Activated CD4-positive, alpha-beta T cell treated with anti-CD3 and anti-CD28 coated beads, Interleukin-10, Interleukin-2, amounts not matched to agents 100 ng/mL and 50 ng/mL, durations not matched to agents 16 hours and 8 hours (primary cell): Measurements from ENCODE around the gene CATSPERZ.

Experiments used
- DNase-seq: peaks from one replicate; pipeline ENCODE4 v3.0.0-alpha.2; 2020

CATSPERZ gene

DNA sequence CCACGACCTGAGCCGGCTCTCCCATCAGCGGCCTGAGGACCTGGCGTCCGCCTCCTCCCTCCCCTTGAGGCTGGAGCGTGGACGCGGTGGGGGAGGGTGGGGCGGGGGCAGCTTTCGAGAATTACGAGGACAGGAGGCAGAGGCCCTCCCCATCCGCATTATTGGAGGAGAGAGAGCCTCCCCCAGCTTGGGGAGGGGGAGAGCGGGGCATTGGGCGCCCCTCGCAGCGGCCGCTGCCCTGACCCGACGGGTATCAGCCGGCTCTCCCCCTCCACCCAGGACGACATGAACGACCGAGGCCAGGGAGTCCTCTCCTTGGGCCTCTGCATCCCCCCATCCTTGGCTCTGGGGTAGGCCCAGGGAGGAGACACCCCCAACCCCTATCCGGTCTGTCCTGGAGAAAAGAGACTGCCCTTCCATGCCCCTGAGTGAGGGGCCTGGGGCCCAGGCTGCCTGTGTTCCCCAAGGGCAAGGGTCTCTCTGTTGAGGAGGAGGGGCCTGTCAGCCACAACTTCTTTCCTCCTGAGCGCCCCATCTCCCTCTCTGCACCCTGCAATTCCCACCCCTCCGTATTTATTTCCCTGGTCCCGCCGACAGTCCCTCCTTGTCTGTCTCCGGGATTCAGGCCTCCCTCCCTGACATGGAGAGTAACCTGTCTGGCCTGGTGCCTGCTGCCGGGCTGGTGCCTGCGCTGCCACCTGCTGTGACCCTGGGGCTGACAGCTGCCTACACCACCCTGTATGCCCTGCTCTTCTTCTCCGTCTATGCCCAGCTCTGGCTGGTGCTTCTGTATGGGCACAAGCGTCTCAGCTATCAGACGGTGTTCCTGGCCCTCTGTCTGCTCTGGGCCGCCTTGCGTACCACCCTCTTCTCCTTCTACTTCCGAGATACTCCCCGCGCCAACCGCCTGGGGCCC, 14.0 kb upstream of the CATSPERZ start:
- DNase-seq: peak; percentile 55

DNA sequence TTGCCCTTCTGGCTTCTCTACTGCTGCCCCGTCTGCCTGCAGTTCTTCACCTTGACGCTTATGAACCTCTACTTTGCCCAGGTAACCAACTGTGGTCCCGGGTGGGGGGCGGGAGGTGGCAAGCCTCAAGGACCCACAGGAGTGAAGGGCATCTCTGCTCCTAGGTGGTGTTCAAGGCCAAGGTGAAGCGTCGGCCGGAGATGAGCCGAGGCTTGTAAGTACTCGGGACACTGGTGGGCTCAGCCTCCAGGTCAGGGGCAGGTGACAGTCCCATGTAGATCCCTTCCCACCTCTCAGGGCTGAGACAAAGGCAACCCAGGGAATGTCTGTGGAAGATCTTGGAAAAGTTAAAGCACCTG, 13.4 kb upstream of the CATSPERZ start:
- no peak for DNase-seq

DNA sequence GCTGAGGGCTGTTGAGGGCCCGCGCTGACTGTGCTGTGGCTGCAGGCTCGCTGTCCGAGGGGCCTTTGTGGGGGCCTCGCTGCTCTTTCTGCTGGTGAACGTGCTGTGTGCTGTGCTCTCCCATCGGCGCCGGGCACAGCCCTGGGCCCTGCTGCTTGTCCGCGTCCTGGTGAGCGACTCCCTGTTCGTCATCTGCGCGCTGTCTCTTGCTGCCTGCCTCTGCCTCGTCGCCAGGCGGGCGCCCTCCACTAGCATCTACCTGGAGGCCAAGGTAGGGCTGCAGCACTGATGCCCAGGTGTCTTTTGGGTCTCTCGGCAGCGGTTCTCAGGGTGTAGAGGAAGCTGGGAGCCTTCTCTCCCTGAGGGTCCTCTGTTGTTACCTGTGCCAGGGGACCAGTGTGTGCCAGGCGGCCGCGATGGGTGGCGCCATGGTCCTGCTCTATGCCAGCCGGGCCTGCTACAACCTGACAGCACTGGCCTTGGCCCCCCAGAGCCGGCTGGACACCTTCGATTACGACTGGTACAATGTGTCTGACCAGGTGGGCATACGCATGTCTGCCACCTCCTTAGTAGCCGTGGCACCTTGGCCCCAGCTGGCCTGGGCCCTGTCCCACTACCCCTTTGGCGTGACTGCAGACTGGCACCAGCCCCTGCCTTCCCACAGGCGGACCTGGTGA, 12.3 kb upstream of the CATSPERZ start:
- DNase-seq: no peak

DNA sequence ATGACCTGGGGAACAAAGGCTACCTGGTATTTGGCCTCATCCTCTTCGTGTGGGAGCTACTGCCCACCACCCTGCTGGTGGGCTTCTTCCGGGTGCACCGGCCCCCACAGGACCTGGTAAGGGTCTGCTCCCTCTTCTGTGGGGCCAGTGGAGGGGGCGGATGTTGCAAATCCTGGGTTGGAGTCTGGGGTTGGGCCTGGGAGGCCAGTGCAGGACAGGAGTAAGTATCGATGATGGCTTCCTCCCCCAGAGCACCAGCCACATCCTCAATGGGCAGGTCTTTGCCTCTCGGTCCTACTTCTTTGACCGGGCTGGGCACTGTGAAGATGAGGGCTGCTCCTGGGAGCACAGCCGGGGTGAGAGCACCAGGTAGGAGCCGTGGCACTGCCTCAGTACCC, 11.8 kb upstream of the CATSPERZ start:
- DNase-seq: no peak

DNA sequence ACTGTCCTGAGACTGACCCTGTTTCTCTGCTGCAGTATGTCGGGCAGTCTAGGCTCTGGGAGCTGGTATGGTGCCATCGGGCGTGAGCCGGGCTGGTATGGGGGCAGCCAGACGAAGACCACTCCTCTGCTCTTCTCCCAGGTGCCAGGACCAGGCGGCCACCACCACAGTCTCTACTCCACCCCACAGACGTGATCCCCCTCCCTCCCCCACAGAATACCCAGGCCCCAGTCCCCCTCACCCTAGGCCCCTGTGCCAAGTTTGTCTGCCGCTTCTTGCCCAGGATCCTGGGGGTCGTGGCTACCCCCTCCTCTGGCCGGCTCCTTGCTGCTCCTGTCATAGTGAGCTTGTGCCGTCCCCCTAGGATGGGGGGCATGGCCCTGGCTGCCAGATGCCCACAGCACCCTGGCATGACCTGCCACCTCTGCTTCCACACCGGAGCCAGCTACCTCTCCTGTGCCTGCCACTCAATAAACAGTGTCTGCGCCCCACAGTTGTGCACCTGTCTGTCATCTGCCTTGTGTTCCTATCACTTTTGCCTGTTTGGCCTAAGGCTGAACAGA, 11.1 kb upstream of the CATSPERZ start:
- DNase-seq: no peak

DNA sequence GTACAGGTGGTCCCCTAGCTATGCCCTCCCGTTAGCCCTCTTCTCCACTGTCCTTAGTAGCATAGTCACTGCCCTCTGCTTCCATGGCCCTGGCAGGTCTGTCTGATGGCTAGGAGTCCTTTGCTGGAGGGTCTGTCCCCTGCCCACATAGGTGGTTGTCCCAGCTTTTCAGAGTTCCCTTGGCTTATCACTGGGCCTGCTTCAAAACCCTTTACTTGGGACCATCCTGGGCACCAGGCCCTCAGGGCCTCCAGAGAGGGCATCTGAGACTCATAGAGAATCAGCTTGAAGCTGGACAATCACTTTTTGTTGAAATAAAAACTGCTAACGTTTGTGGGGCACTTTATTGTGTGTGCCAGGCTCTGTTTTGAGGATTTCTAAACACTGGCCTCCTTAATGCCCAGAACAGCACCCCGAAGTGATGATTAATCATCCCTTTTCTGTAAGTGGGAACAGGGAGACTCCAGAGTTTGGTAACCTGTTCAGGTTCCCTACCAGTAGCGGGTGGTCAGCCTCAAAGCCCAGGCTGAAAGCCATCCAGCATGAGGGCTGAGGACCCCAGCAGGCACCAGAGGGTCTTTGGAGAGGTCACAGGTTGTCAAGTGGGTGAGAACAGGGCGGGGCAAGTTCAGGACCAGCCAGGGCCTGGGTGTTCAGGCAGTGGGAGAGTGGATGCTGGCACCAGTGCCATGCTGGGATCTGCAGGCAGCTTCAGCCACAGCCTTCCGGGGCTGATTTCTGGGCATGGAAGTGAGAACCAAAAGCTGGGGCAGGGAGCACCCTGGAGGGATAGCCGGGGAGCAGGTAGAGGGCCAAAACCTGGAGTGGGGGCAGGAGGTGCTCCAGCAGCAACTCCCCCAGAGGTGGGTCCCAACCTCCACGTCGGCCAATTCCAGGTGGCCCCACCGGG, 9.6 kb upstream of the CATSPERZ start:
- DNase-seq: no peak

DNA sequence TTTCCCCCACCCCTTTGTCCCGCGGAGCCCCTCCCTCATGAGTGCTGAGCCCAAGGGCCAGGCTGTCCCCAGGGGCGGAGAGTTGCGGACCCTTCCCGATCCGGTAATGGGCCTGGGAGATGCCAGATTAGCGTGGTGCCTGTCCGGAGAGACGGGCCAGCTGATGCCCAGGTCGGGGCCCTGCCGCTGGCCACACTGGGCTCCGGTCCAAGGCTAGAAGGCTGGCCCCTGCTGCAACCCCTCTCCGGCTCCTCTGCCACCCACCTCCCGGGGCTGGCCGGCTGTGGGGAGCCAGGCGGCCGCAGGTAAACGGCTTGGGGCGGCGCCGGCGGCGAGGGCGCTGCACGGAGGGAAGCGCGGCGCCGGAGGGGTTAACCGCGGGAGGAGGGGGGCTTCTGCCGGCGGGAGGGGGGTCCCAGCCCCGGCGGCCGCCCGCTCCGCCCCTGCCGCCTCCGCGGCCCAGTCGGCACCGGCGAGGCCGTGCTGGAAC, 8.9 kb upstream of the CATSPERZ start, which contains the start of gene KCNK4:
KCNK4 (plus strand) TSS at position 41 of the 490 bp plus-strand sequence. CDS start 1,717 bp downstream, outside the sequence.
- DNase-seq: no peak

DNA sequence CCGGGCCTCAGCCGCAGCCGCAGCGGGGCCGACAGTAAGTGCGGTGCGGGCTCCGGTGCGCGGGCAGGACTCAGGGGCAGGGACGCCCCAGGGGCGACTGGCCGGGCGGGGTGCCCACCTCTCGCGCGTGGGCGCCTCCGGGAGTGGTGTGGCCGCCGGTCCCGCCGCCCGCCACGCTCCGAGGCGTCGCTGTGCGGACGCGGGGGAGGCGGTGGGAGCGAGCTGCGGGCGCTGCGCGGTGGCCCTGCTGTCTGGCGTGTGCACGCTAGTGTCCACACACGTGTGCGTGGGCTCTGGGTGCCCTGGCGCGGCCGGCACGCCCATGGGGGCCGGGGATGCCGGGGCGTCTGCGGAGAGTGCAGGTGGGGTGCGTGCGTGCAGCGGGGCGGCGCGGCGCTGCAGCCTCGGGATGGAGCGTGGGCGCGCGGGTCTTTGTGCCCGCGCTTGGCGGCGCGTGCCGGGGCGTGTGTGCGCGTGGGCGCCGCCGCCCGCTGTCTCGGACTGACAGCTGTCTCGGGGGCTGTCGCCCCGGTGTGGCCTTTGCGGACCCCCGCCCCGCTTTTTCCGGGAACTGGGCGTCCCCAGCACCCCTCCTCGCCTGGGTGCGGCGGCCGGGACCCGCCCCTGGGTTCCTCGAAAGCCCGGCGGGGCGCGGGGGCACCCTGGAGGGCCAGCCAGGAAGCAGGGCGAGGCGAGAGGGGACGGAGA, 8.3 kb upstream of the CATSPERZ start:
- DNase-seq: no peak

DNA sequence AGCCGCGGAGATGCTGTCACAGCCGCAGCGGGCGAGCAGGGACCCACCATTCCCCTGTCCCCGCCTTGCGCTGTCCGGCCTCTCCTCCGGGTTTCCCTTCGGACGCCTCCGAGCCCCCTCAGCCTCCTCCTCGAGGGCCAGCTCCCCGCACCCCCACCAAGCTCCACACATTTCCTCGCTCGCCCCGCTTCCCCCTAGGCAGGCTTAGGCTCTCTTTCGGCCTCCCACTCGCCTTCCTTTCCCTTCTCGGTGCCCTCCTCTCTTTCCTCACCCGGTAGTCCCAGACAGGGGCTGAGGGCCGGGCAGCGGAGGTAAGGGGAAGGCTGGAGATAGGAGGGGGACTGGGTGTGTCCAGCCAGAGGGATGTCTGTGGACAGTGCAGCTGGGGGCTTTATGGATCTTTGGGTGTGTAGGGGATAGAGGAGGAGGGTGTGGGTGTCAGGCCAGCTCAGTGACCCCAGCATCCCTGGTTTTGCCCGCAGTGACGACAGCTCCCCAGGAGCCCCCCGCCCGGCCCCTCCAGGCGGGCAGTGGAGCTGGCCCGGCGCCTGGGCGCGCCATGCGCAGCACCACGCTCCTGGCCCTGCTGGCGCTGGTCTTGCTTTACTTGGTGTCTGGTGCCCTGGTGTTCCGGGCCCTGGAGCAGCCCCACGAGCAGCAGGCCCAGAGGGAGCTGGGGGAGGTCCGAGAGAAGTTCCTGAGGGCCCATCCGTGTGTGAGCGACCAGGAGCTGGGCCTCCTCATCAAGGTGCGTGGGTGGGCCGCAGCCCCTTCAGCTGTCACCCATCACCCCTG, 7.5 kb upstream of the CATSPERZ start:
- DNase-seq: no peak

DNA sequence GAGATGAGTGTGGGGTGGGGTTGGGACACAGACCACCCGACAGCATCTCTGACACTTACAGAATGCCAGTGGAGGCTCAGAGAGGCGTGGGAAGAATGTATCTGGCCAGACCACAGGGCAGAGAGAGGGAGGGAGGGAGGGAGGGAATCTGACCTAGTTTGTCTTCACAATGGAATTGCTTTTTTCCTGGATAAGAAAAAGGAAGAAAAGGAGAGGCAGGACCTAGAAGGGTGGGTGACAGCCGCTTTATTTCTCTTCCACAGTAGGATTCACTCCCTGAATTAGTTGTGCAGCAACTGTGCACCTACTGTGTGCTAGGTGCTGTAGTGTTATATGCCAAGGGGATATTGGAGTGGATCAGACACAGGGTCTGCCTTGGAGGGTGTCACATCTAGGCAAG, 5.4 kb upstream of the CATSPERZ start:
- no peak for DNase-seq

DNA sequence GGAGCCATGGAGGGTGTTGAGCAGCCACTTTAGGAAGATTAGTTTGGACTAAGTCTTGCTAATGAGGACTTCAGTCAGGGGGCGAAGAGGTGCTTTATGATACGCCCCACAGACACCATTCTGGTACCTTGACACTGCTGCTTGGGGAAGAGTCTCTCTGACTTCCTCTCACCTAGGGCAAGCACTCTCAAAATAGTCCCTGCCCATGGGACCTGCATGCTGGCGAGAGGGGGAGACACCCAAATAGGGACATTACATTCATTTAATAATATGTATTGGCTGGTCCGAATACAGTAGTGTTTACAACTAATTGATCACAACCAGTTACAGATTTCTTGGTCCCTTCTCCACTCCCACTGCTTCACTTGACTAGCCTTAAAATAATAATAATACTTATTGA, 4.4 kb upstream of the CATSPERZ start:
- no peak for DNase-seq

DNA sequence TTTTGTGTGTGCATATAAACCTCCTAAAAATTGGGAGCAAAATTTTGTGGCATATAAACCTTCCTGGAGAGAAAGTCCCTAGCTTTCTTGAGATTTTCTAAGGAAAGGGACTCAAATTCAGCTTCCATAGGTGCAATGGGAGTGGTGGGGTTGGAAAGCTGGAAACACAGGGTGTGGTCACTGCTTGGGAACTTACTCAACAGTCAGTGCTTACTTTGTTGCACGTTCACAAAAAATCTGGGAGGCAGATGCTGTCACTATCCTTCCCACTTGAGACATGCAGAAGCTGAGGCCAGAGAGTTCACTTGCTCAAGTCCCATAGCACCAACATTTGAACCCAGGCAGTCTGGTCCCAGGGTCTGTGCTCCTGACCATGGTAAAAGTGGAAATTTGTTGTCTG, 3.9 kb upstream of the CATSPERZ start:
- no peak for DNase-seq

DNA sequence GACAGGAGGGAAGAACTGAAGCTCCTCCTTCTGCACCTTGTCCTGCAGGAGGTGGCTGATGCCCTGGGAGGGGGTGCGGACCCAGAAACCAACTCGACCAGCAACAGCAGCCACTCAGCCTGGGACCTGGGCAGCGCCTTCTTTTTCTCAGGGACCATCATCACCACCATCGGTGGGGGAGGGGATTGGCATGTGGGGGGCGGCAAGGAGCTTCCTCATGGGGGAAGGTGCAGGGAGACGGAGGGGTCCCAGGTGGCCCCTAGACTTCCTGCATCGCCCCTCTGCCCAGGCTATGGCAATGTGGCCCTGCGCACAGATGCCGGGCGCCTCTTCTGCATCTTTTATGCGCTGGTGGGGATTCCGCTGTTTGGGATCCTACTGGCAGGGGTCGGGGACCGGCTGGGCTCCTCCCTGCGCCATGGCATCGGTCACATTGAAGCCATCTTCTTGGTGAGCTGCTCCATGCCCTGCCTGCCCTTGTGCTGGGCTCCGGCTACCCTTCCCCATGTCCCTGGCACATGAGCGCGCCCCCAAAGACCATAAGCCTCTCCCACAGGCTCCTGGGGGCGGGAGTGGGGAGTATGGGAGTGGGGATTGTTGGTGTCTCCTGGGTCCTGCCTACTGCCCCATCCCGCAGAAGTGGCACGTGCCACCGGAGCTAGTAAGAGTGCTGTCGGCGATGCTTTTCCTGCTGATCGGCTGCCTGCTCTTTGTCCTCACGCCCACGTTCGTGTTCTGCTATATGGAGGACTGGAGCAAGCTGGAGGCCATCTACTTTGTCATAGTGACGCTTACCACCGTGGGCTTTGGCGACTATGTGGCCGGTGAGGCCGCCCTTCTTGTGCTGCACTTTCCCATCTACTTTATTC, 3.1 kb upstream of the CATSPERZ start:
- no peak for DNase-seq

DNA sequence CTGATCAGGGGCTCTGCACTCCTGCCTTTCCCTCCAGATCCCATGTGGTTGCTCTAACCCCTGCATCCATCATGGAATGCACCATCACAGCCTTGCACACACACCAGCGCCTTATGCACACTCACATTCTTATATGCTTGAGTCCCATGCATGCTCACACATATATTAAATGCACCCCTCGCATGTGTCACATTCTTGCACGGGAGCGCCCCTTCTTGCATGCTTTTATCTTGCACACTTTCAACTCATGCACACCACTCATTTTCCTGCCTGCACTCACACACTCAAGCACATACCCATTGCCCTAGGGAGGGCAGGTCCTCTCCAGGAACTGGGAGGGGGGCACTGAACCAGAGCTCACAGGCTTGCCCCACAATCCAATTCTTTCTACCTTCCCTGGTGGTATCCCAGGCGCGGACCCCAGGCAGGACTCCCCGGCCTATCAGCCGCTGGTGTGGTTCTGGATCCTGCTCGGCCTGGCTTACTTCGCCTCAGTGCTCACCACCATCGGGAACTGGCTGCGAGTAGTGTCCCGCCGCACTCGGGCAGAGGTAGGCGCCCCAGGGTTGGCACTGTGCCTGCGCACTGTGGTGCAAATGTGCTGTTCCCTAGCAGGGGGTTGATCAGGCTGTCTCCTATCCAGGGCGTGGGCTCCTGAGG, 2.3 kb upstream of the CATSPERZ start:
- no peak for DNase-seq

DNA sequence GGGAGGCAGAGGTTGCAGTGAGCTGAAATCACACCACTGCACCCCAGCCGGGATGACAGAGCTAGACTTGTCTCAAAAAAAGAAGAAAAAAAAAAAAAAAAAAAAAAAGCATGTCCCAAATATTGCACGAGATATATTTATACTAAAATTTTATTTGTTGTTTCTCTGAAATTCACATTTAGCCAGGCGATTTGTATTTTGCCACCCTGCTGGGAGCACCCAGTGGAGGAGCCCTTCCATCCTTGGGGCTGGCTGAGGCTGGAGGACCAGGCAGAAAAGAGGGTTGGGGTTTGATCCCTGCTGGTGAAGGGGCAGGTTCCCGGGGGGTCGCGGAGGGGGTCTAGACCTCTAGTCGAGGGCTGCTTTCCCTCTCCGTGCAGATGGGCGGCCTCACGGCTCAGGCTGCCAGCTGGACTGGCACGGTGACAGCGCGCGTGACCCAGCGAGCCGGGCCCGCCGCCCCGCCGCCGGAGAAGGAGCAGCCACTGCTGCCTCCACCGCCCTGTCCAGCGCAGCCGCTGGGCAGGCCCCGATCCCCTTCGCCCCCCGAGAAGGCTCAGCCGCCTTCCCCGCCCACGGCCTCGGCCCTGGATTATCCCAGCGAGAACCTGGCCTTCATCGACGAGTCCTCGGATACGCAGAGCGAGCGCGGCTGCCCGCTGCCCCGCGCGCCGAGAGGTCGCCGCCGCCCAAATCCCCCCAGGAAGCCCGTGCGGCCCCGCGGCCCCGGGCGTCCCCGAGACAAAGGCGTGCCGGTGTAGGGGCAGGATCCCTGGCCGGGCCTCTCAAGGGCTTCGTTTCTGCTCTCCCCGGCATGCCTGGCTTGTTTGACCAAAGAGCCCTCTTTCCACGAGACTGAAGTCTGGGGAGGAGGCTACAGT, 952 bp upstream of the CATSPERZ start:
- no peak for DNase-seq

DNA sequence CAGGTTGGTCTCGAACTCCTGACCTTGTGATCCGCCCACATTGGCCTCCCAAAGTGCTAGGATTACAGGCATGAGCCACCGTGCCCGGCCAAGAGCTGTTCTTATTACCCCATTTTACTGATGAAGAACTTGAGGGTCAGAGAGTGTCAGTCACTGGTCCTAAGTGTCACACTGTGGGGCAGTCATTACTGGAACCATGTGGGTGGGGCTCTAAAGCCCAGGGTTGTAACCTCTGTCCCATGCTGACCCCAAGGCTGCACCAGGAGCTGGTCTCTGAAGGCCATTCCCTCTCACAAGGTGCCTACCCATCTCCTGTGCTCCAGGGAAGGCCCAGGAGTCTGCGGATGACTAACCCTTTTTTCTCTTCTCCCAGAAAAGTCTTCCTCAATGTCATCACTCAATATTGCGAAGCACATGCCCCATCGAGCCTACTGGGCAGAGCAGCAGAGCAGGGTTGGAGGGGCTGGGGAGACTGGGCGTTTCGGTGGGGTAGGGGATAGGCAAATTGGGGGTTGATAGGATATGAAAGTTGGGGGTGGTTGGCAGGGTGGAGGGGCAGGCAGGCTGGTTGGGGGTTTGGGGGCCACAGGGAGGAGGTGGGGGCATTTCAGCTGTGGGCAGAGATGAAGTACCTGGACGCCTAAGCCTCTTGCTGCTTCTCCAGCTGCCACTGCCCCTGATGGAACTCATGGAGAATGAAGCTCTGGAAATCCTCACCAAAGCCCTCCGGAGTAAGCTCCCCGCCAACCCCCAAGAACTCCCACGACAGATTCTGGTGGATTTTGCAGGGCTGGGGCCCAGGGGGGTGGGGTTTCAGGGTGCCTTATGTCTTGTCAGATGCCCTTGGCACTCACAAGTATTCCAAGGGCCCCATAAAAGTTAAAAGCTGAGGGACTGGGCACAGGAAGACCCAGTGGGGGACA, 3.2 kb downstream of the CATSPERZ start:
- DNase-seq: no peak

DNA sequence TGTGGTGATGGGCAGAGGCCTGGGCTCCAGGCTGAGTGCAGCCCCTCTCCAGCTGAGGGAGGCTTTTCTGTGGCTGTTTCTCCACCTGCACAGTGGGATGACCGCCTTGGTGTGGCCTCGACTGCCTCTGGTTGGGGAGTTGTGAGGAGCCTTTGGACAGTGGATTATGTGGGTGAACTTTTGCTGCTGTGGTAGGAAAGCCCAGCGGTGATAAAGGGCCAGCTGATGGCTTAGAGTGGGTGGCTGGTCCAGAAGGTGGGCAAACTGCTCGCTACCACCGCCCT, 3.8 kb downstream of the CATSPERZ start:
- DNase-seq: no peak
